ENCODE measurements around the gene GJB3.
"Not testable (repeated sequence)": the region's sequence is repeated elsewhere in the genome, so short reads cannot be mapped to it uniquely, and the experiment has no call there.

The GJB3 gene

DNA sequence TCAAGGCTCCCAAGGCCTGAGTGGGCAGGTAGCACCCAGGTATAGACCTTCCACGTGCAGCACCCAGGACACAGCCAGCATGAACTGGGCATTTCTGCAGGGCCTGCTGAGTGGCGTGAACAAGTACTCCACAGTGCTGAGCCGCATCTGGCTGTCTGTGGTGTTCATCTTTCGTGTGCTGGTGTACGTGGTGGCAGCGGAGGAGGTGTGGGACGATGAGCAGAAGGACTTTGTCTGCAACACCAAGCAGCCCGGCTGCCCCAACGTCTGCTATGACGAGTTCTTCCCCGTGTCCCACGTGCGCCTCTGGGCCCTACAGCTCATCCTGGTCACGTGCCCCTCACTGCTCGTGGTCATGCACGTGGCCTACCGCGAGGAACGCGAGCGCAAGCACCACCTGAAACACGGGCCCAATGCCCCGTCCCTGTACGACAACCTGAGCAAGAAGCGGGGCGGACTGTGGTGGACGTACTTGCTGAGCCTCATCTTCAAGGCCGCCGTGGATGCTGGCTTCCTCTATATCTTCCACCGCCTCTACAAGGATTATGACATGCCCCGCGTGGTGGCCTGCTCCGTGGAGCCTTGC lies 19.7 kb upstream of the GJB3 start:
- no peak for DNase-seq (ENCODE audit: low read depth)

DNA sequence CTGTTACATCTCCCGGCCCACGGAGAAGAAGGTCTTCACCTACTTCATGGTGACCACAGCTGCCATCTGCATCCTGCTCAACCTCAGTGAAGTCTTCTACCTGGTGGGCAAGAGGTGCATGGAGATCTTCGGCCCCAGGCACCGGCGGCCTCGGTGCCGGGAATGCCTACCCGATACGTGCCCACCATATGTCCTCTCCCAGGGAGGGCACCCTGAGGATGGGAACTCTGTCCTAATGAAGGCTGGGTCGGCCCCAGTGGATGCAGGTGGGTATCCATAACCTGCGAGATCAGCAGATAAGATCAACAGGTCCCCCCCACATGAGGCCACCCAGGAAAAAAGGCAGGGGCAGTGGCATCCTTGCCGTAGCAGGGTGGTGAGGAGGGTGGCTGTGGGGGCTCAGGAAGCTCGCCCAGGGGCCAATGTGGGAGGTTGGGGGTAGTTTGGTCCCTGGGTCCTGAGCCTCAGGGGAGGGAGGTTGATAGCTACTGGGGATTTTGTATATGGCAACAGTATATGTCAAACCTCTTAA lies 19.2 kb upstream of the GJB3 start:
- no peak for DNase-seq (ENCODE audit: low read depth)

DNA sequence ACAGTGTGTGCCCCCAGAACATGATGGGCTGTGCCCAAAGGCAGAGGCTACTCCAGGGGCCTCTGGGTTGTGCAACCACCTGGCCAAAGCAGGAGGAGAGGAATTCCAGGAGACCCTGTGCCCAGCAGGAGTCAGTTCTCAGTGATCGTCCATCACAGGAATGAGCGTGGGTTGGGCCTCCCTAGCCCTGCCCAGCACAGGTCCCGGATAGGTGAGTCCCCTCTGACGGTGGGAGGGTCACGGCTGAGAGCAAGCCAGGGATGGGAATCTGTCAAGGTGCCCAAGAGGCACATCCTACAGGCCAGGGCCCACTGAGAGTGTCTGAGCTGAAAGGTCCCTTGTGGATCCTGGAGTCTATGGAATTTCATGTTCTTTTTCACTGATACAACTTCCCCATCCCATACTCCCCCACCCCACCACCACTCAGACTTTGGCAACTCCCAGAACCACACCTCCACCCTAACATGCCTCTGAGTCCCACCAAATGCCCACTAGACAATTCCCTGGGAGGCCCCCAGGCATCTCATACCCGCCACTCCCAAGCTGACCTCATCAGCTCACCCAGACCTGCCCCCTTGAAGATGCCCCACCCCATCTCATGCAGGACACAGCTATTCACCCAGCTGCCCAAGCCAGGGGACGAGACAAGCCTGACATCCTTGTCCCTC lies 18.4 kb upstream of the GJB3 start:
- DNase-seq (ENCODE audit: low read depth) = no peak

DNA sequence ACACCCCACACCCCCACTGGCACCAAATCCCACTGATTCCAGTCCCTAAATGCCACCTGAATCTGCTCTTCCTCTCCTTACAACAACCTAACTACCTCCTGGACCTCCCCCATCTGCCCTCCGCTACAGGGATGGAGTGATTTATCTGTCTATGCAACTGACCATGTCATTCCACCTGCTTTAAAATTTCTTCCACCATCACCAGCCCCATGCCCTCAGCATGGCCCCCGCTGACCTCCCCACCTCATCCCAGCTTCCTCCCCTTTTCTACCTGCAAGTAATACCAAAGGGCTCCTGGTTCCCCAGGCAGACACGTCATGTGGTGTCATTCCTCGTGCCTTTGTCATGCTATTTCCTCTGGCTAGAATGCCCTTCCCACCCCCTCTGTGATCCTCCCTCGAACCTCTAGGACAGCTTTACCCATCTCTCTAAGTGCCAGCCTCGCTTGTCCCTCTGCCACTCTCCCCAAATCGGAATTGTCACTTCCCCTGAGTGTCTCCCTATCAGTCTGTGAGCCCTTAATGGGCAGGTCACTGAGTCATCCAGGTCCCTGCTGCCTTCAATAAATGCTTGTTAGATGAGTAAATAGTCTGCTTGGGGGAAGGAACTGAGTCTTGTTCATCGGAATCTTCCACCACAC lies 17.8 kb upstream of the GJB3 start:
- no peak for DNase-seq (ENCODE audit: low read depth)

DNA sequence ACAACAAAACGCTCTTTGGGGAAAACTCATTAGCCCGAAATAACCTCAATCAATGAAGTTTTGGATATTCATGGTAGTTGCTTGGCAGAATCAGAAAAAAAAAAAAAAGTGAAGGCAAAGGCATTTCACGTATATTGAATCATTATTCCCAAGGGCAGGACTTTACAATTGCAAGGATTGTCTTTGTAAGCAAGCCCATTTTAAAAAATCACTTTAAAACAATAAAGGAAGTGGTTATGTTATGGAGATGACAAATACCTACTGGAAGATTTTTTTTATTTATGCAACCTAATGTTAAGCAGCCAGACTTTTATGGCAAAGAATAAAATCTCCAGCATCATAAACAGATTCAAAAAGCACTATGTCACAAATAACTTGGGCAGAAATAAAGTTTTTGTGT lies 12.2 kb upstream of the GJB3 start:
- DNase-seq (ENCODE audit: low read depth) = no peak

DNA sequence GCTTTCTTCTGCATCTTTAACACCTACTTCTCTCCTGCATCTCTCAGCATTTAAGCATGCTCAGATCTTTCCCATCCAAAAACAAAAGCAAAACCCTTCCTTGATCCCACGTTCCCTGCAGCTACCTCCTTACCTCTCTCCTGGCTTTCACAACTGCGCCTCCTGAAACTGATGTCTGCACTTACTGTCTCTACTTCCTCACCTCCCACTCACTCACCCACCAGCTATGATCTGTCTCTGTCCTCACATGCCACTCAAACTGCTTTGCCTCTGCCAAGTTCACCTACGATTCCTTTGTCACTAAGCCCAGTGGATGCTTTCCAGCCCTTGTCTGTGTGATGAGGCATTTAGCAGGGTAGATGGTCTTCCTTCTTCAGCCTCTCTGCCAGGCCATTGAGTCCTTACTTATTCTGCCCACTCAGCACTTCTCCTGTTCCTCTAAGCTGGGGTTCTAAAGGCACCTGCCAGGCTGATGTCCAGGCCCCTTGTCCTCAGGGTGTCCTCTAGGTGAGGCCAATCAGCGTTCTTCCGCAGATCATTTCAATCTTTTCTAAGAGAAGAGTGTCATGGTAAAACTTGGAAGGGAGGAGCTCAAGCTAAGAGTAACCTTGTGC lies 10.0 kb upstream of the GJB3 start:
- DNase-seq (ENCODE audit: low read depth) = no peak

DNA sequence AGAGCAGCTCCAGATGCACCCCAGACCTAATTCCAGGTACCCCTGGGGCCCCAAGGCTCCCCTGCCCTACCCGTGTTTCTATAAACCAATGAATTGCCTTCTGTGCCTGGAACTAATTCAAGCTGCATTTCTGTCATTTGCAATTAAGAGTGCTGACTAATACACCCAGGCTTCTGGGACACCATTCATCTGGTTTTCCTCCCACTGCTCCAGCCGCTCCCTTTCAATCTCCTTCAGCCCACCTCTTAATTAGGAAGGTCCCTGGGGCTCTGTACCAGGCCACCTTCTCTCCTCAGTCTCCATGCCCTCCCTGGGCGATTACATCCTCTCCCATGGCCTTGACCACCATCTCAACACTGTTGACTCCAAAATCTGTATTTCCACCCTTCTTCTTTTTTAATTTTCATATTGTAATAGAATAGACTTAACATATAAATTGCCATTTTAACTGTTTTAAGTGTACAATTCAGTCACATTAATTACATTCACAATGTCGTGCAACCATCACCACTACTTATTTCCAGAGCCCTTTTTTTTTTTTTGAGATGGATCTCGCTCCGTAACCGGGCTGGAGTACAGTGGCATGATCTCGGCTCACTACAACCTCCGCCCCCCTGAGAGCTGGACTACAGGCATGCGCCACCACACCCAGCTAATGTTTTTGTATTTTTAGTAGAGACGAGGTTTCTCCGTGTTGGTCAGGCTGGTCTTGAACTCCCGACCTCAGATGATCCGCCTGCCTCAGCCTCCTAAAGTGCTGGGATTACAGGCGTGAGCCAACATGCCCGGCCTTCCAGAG lies 9.2 kb upstream of the GJB3 start:
- DNase-seq (ENCODE audit: low read depth) = no peak

DNA sequence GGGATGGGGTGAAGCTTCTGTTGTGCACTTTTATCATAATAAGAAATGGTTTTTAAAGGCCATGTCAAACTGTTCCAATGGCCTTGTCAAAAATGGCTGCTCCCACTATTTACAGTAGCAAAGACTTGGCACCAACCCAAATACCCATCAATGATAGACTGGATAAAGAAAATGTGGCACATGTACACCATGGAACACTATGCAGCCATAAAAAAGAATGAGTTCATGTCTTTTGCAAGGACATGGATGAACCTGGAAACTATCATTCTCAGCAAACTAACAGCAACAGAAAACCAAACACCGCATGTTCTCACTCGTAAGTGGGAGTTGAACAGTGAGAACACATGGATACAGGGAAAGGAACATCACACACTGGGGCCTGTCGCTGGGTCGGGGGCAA lies 7.9 kb upstream of the GJB3 start:
- DNase-seq (ENCODE audit: low read depth) = not testable (repeated sequence)

DNA sequence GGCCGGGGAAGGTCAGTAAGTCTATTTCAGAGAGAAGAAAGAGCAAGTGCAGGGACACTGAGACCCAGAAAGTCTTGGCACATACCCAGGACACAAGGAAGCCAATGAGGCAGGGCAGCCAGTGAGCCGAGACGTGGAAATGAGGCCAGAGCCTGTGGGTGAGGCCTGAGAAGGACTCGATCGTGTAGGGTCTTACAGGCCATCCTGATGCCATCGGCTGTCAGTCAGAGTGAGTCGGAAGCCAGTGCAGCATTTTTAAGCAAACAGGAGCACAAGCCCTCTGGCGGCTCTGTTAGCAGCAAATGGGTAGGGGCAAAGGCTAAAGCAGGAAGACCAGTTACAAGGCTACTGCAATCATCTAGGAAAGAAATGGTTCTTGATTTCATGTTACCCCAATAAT lies 6.1 kb upstream of the GJB3 start:
- DNase-seq (ENCODE audit: low read depth) = no peak

DNA sequence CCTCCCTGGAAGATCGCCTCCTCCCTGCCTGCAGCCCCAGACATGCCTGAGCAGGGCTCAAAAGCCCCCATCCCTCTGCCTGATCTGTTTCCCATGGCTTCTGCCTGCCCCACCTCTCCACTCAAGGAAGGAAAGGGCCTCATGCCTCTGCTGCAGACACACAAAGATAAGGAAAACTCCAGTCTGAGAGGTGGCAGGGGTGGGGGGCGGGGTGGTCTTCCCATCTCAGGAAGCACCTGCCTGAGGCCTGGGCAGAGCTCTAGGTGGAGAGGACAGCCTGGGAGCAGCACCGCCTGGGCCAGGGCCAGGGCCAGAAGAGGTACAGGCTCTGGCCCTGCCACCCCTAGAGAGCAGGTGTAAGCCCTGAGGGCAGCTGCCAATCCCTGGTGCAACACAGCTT lies 4.1 kb upstream of the GJB3 start:
- no peak for DNase-seq (ENCODE audit: low read depth)

DNA sequence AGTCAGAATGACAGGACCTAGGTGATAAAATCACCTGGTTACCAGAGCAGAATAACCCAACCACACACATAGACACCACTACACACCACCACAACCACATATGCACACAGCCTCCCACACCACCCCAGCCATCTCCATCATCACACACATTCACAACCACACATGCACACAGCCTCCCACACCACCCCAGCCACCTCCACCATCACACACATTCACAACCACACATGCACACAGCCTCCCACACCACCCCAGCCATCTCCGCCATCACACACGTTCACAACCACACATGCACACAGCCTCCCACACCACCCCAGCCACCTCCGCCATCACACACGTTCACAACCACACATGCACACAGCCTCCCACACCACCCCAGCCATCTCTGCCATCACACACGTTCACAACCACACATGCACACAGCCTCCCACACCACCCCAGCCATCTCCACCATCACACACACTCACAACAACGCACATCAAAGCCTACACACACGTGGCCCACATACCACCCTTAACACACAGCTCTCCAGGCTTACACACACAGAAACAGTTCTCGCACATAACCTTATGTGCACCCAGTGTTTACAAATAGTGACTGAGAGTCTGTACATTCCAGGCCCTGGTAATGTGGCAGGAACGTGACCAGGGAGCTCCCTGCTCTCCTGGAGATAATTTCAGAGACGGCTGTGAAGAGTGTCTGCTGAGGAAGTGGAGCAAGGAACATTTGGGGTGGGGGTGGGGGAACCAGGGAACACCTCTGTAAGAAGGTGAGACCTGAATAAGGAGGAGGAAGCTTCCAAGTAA lies 3.3 kb upstream of the GJB3 start:
- DNase-seq (ENCODE audit: low read depth) = no peak

DNA sequence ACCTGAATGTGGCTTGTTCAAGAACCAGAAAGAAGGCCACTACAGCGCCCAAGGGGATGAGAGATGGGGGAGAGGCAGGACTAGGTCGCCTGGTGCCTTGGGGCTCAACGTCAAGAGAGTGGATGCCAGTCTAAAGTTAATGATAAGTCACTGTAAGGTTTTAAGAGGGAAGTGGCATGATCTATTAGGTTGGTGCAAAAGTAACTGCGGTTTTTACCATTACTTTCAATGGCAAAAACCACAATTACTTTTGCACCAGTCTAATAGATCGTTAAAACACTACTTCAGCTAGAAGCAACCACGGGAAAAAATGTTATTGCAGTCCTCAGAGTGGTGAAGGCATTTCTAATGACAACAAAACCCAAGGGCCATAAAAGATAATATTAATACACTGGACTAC lies 2.6 kb upstream of the GJB3 start:
- no peak for DNase-seq (ENCODE audit: low read depth)

DNA sequence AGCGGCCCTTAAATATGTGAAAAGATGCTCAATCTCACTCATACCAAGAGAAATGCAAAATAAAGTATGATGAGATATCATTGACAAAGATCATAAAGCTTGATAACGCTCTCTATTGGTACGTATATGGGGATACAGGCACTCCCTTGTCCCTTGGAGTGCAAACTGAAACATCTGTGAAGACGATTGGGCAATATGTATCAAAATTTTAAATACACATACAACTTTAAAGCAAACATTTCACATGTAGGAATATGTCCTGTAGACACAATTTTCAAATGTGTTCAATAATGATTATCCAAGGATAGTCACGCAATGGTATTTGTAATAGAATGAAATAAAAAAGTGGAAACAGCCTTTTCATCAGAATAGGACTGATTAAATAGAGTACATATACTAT lies 2.0 kb upstream of the GJB3 start:
- DNase-seq (ENCODE audit: low read depth) = no peak

DNA sequence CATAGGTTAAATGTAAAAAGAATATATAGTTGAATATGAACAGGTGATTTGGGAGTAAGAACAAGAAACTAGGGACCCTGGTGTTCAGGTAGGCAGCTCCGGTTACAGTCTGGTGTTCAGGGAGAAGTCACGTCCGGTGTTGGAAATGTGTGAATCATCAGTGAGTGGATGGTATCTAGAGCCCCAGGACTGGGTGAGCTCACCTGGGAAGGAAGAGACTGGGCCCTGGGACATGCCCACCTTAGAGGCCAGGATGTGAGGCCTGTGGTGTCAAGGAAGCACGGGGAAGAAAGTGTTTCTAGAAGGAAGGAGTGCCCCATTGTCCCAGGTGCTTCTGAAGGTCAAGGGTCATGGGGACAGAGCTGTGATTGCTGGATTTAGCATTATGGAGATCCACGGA lies 1.5 kb upstream of the GJB3 start:
- no peak for DNase-seq (ENCODE audit: low read depth)

DNA sequence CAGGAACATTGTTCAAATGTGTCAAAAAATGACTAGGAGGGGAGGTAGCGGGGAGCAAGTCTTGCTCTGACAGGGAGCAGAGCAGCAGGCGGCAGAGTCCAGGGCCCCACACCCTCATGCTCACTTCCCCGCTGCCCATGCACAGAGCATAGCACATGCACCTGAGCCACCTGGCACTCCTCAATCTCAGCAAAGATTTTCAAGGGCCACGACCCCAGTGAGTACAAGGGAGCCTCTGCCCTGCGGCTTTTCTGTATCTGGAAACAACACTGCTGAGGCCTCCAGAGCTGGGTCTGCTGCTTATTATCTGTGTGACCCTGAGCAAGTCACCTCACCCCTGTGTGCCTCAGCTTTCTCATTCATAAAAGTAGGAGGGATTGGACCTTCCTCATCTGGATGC lies 1.1 kb upstream of the GJB3 start:
- DNase-seq (ENCODE audit: low read depth) = no peak

DNA sequence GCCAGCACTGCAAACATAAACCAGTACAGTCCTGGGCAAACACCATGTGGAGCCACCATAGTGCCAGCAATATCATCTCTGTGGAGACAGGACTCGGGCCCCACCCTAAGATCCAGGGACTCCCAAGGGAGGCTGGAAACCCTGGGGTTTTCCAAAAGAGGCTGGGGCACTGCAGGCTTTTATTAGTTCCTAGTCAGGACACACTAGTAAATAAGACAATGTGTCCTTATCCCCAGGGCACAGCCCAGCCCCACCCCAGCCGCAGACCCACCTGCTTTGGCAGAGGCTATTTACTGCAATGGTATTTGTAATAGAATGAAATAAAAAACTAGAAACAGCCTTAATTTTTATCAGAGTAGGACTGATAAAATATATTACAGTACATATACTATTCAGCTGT lies 486 bp upstream of the GJB3 start:
- DNase-seq (ENCODE audit: low read depth) = no peak

DNA sequence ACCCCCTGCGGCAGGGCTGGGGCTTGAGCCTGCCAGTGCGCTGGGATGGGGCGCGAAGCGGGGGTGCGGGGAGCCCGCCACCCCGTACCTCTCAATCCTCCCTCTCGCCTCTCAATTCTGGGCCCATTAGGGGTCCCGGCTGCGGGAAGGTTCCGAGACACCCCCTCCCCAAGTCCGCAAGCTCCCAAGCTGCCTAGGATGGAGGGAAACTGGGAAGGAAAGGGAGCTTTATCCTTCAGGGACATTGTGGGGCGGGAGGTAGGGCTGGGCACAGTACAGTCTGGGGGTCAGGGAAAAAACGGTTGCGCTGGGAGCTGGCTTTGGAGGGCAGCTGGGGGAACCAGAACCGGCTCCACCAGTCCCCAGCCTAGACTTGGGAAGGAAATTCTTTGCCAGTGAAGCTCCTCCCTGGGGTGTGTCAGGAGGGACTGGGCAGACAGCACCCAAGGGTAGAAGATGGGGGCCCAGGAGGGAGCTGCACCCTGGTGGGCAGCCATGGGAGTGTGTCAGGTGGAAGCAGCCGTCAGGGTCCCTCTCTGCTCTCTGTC lies 904 bp downstream of the GJB3 start:
- no peak for DNase-seq (ENCODE audit: low read depth)

DNA sequence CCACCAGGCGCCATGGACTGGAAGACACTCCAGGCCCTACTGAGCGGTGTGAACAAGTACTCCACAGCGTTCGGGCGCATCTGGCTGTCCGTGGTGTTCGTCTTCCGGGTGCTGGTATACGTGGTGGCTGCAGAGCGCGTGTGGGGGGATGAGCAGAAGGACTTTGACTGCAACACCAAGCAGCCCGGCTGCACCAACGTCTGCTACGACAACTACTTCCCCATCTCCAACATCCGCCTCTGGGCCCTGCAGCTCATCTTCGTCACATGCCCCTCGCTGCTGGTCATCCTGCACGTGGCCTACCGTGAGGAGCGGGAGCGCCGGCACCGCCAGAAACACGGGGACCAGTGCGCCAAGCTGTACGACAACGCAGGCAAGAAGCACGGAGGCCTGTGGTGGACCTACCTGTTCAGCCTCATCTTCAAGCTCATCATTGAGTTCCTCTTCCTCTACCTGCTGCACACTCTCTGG lies 3.8 kb downstream of the GJB3 start:
- no peak for DNase-seq (ENCODE audit: low read depth)

DNA sequence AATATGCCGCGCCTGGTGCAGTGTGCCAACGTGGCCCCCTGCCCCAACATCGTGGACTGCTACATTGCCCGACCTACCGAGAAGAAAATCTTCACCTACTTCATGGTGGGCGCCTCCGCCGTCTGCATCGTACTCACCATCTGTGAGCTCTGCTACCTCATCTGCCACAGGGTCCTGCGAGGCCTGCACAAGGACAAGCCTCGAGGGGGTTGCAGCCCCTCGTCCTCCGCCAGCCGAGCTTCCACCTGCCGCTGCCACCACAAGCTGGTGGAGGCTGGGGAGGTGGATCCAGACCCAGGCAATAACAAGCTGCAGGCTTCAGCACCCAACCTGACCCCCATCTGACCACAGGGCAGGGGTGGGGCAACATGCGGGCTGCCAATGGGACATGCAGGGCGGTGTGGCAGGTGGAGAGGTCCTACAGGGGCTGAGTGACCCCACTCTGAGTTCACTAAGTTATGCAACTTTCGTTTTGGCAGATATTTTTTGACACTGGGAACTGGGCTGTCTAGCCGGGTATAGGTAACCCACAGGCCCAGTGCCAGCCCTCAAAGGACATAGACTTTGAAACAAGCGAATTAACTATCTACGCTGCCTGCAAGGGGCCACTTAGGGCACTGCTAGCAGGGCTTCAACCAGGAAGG lies 4.3 kb downstream of the GJB3 start:
- no peak for DNase-seq (ENCODE audit: low read depth)

DNA sequence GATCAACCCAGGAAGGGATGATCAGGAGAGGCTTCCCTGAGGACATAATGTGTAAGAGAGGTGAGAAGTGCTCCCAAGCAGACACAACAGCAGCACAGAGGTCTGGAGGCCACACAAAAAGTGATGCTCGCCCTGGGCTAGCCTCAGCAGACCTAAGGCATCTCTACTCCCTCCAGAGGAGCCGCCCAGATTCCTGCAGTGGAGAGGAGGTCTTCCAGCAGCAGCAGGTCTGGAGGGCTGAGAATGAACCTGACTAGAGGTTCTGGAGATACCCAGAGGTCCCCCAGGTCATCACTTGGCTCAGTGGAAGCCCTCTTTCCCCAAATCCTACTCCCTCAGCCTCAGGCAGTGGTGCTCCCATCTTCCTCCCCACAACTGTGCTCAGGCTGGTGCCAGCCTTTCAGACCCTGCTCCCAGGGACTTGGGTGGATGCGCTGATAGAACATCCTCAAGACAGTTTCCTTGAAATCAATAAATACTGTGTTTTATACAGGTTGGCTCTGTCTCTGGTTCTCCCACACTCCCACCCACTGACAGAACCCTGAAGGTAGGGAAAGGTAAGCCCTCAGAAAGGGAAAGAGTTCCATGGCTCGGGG lies 5.0 kb downstream of the GJB3 start:
- DNase-seq (ENCODE audit: low read depth) = no peak

Measured in stimulated activated CD4-positive, alpha-beta T cell treated with anti-CD3 and anti-CD28 coated beads, Interleukin-2, amount 100 ng/mL, for 4 hours (primary cell).